WI38 (cell line): ENCODE data around the gene RHBDF2.

Source experiments
- H3K4me3 ChIP-seq: 2 replicates; pipeline ENCODE4 v1.5.1; 2011; ENCODE audit warnings: low read depth, mild to moderate bottlenecking, control low read depth, low read length
- CTCF ChIP-seq: IDR thresholded peaks from 2 replicates; pipeline ENCODE4 v1.5.1; 2012; ENCODE audit warnings: low read depth, mild to moderate bottlenecking, control low read depth, low read length

RHBDF2 gene

GRCh38 chr17:76447931-76448652, 53.1 kb downstream of the RHBDF2 start:
- no peak for TF ChIP-seq CTCF
- H3K4me3 ChIP-seq = no peak overlapping the region

- peak overlapping the region; percentile 21 for H3K4me3 ChIP-seq
- TF ChIP-seq CTCF = no peak
Measured at GRCh38 chr17:76446449-76447231, 54.6 kb downstream of the RHBDF2 start.

GRCh38 chr17:76445697-76446448, 55.4 kb downstream of the RHBDF2 start:
- no peak for TF ChIP-seq CTCF
- peak overlapping the region; percentile 21 for H3K4me3 ChIP-seq

GRCh38 chr17:76444518-76445311, 56.5 kb downstream of the RHBDF2 start:
- H3K4me3 ChIP-seq = no peak overlapping the region
- TF ChIP-seq CTCF = no peak

- TF ChIP-seq CTCF = no peak
- H3K4me3 ChIP-seq = no peak overlapping the region
Measured at GRCh38 chr17:76442341-76443338, 58.6 kb downstream of the RHBDF2 start.

GRCh38 chr17:76441686-76442340, 59.4 kb downstream of the RHBDF2 start:
- H3K4me3 ChIP-seq = no peak overlapping the region

More at GRCh38 chr17:76441686-76442340, 59.4 kb downstream of the RHBDF2 start:
- TF ChIP-seq CTCF = no peak
